ENCODE measurements around the gene ITK.

ITK gene

DNA sequence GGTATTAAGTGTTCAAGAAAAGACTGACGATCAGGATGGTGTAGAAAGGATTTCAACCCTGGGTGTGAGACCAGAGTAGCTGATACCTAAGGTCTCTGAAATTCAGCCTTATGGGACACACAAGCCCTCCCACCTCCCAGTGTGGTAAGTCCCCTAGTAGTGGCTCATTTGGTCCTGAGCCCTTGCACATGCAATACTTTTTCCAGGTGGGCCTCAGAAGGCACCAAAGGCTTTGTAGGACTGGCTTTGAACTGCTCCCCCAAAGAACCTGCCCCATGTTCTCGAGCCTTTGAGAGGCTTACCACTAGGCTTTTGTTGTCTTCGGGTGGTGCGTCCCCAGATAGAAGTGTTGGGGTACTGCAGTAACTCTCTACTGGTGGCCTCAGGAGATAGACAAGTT lies 15.4 kb upstream of the ITK start:
- Histone ChIP-seq H3K4me2 (ENCODE audit: low read depth, low read length, poor library complexity, severe bottlenecking) (no peak overlapping the region), H3K9ac (ENCODE audit: low read depth, low read length, poor library complexity, severe bottlenecking) (no peak overlapping the region), H3K27me3 (ENCODE audit: insufficient read depth, low read length, poor library complexity, severe bottlenecking) (no peaks in the 10 kb centered on the region), H3K9me3 (ENCODE audit: insufficient read depth, low read depth, low read length) (no peaks in the 10 kb centered on the region), H3K4me3 (ENCODE audit: low read length, poor library complexity, severe bottlenecking) (no peak overlapping the region), H3F3A (ENCODE audit: low read depth) (no peaks in the 10 kb centered on the region), H4K20me1 (ENCODE audit: insufficient read depth, low read length, poor library complexity, severe bottlenecking) (no peaks in the 10 kb centered on the region), H2AFZ (ENCODE audit: low read length) (no peak overlapping the region), H3K79me2 (ENCODE audit: insufficient read depth, low read length) (no peaks in the 10 kb centered on the region), H3K9me2 (replicated peaks; ENCODE audit: low read depth, low read length) (no peaks in the 10 kb centered on the region), H3K36me3 (ENCODE audit: insufficient read depth, low read length) (no peaks in the 10 kb centered on the region), H3K4me1 (ENCODE audit: insufficient read depth, low read length, poor library complexity, severe bottlenecking) (no peaks in the 10 kb centered on the region)
- TF ChIP-seq, protein P1, sequence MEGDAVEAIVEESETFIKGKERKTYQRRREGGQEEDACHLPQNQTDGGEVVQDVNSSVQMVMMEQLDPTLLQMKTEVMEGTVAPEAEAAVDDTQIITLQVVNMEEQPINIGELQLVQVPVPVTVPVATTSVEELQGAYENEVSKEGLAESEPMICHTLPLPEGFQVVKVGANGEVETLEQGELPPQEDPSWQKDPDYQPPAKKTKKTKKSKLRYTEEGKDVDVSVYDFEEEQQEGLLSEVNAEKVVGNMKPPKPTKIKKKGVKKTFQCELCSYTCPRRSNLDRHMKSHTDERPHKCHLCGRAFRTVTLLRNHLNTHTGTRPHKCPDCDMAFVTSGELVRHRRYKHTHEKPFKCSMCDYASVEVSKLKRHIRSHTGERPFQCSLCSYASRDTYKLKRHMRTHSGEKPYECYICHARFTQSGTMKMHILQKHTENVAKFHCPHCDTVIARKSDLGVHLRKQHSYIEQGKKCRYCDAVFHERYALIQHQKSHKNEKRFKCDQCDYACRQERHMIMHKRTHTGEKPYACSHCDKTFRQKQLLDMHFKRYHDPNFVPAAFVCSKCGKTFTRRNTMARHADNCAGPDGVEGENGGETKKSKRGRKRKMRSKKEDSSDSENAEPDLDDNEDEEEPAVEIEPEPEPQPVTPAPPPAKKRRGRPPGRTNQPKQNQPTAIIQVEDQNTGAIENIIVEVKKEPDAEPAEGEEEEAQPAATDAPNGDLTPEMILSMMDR (conservative IDR thresholded peaks at IDR 0.05; ENCODE audit: low read length): no peak
- TF ChIP-seq EZH2phosphoT487 (IDR thresholded peaks at IDR 0.05; ENCODE audit: borderline replicate concordance): no peak

- no peaks in the 10 kb centered on the region for H3K4me1 ChIP-seq (ENCODE audit: insufficient read depth, low read length, poor library complexity, severe bottlenecking)
- no peak for TF ChIP-seq EZH2phosphoT487 (IDR thresholded peaks at IDR 0.05; ENCODE audit: borderline replicate concordance)
- TF ChIP-seq, protein P1 (conservative IDR thresholded peaks at IDR 0.05; ENCODE audit: low read length): no peak
- H2AFZ ChIP-seq (ENCODE audit: low read length): no peak overlapping the region
- H3K4me3 ChIP-seq (ENCODE audit: low read length, poor library complexity, severe bottlenecking): no peak overlapping the region
- H3K9me2 ChIP-seq (replicated peaks; ENCODE audit: low read depth, low read length): no peaks in the 10 kb centered on the region
- H3K4me2 ChIP-seq (ENCODE audit: low read depth, low read length, poor library complexity, severe bottlenecking): no peak overlapping the region
- H3K79me2 ChIP-seq (ENCODE audit: insufficient read depth, low read length): no peaks in the 10 kb centered on the region
- H3K36me3 ChIP-seq (ENCODE audit: insufficient read depth, low read length): no peaks in the 10 kb centered on the region
- H3K9ac ChIP-seq (ENCODE audit: low read depth, low read length, poor library complexity, severe bottlenecking): no peak overlapping the region
- no peaks in the 10 kb centered on the region for H4K20me1 ChIP-seq (ENCODE audit: insufficient read depth, low read length, poor library complexity, severe bottlenecking)
- no peaks in the 10 kb centered on the region for H3K27me3 ChIP-seq (ENCODE audit: insufficient read depth, low read length, poor library complexity, severe bottlenecking)
- H3F3A ChIP-seq (ENCODE audit: low read depth): no peaks in the 10 kb centered on the region
- H3K9me3 ChIP-seq (ENCODE audit: insufficient read depth, low read depth, low read length): no peaks in the 10 kb centered on the region
These were observed 15.0 kb upstream of the ITK start for GRCh38 chr5:157165668-157166067.

- Histone ChIP-seq H4K20me1 (ENCODE audit: insufficient read depth, low read length, poor library complexity, severe bottlenecking) (no peaks in the 10 kb centered on the region), H3K36me3 (ENCODE audit: insufficient read depth, low read length) (no peaks in the 10 kb centered on the region), H3F3A (ENCODE audit: low read depth) (no peaks in the 10 kb centered on the region), H3K4me3 (ENCODE audit: low read length, poor library complexity, severe bottlenecking) (no peak within 1 kb of the TSS), H3K4me1 (ENCODE audit: insufficient read depth, low read length, poor library complexity, severe bottlenecking) (no peaks in the 10 kb centered on the region), H3K79me2 (ENCODE audit: insufficient read depth, low read length) (no peaks in the 10 kb centered on the region), H3K9me3 (ENCODE audit: insufficient read depth, low read depth, low read length) (no peaks in the 10 kb centered on the region), H3K27me3 (ENCODE audit: insufficient read depth, low read length, poor library complexity, severe bottlenecking) (no peaks in the 10 kb centered on the region), H3K4me2 (ENCODE audit: low read depth, low read length, poor library complexity, severe bottlenecking) (no peak within 1 kb of the TSS), H3K9ac (ENCODE audit: low read depth, low read length, poor library complexity, severe bottlenecking) (no peak within 1 kb of the TSS), H2AFZ (ENCODE audit: low read length) (no peak within 1 kb of the TSS), H3K9me2 (replicated peaks; ENCODE audit: low read depth, low read length) (no peaks in the 10 kb centered on the region)
- no peak for TF ChIP-seq EZH2phosphoT487 (IDR thresholded peaks at IDR 0.05; ENCODE audit: borderline replicate concordance)
- TF ChIP-seq, protein P1 (conservative IDR thresholded peaks at IDR 0.05; ENCODE audit: low read length): no peak
These were observed 14.1 kb upstream of the ITK start, which contains the start of gene GARIN3 for GRCh38 chr5:157166214-157167213. TSS of gene GARIN3 (minus strand) at chr5:157166264. CDS start at chr5:157166168, 96 bp downstream.

All from Loucy (cell line).